Left ventricle myocardium superior (tissue), 1 donor: ENCODE results near the gene NDUFAF4. TPM values are rescaled to one million over a fixed set of nuclear protein-coding genes. Genes with fewer than 3 reads are reported as not detected.

Experiments
- ATAC-seq: fragments of 200-7000 bp; cut with Tn5 transposase; one replicate; pipeline ENCODE4 v1.9.1; 2020; ENCODE audit warnings: mild to moderate bottlenecking, moderate library complexity
- DNase-seq: peaks from one replicate; pipeline ENCODE4 v3.0.0-alpha.2; 2020
- intact Hi-C: fragments of 100-400 bp; cut with micrococcal nuclease; formaldehyde crosslinking; loops from one replicate; pipeline ENCODE4 v1.11.0; 2022
- total RNA-seq: library from RNA; stranded (reverse); fragmentation: NEBNext Ultra II Directional; extraction: Animal tissue kit (Norgen Biotek cat#: 25700); gene quantifications from one replicate; pipeline ENCODE4 v1.2.1, GENCODE V29; 2021
- donor health status: DM: no; HTN: yes; CAD: no; lungs with severe emphysema.

NDUFAF4 gene
- total RNA-seq, 1 donor from 2014 or later: 98.0 TPM

GRCh38 chr6:96849615-96850014, 48.1 kb downstream of the NDUFAF4 start:
- DNase-seq (no peak), ATAC-seq (no peak)
- intact Hi-C loops: no loop called here

- DNase-seq (no peak), ATAC-seq (no peak)
- intact Hi-C loops: no loop called here
These were observed 53.2 kb downstream of the NDUFAF4 start for GRCh38 chr6:96844530-96844929.

- intact Hi-C loops: no loop called here
- DNase-seq: no peak
- no peak for ATAC-seq
These were observed 56.3 kb downstream of the NDUFAF4 start for GRCh38 chr6:96841345-96841744.

Other genes starting within 250 kb of the NDUFAF4 start
- 0.79 TPM for gene GPR63, start 60.4 kb downstream of the NDUFAF4 start, total RNA-seq
- 2.4 TPM for gene KLHL32, start 26.8 kb upstream of the NDUFAF4 start, total RNA-seq